Chondrocyte (in vitro differentiated cells): ENCODE measurements around the gene TAS1R3. TPM values are rescaled to one million over a fixed set of nuclear protein-coding genes. Genes with fewer than 3 reads are reported as not detected.

Experiments
- DNase-seq: peaks from one replicate; pipeline ENCODE4 v3.0.0; 2021; ENCODE audit warnings: mixed read lengths, low spot score
- H3K27ac Mint-ChIP-seq: one replicate; pipeline ENCODE4 v1.8.0; 2021; ENCODE audit warnings: mild to moderate bottlenecking, moderate library complexity, mixed read lengths; ENCODE audit not compliant: unreplicated experiment
- H3K27me3 Mint-ChIP-seq: 2 replicates; pipeline ENCODE4 v1.8.0; 2021; ENCODE audit warnings: low read depth, mixed read lengths
- H3K36me3 Mint-ChIP-seq: 2 replicates; pipeline ENCODE4 v1.8.0; 2021; ENCODE audit warnings: low read depth, mixed read lengths
- H3K4me1 Mint-ChIP-seq: 2 replicates; pipeline ENCODE4 v1.8.0; 2021; ENCODE audit warnings: low read depth, mild to moderate bottlenecking, mixed read lengths
- H3K4me3 Mint-ChIP-seq: one replicate; pipeline ENCODE4 v1.8.0; 2021; ENCODE audit warnings: mild to moderate bottlenecking, moderate library complexity, mixed read lengths; ENCODE audit not compliant: unreplicated experiment
- H3K9me3 Mint-ChIP-seq: 2 replicates; pipeline ENCODE4 v1.8.0; 2021; ENCODE audit warnings: low read depth, mixed read lengths
- CTCF ChIP-seq: fragments of 200-600 bp; sonication (generic); IDR thresholded peaks from 2 replicates; pipeline ENCODE4 v1.5.0; 2021; ENCODE audit warnings: antibody characterized with exemption, mild to moderate bottlenecking, moderate library complexity
- total RNA-seq: library from RNA; stranded (reverse); gene quantifications from 3 replicates; pipeline ENCODE4 v1.2.1, GENCODE V29; 2021

Gene TAS1R3
- total RNA-seq, 1 donor from 2014 or later: 0.37 TPM

DNA sequence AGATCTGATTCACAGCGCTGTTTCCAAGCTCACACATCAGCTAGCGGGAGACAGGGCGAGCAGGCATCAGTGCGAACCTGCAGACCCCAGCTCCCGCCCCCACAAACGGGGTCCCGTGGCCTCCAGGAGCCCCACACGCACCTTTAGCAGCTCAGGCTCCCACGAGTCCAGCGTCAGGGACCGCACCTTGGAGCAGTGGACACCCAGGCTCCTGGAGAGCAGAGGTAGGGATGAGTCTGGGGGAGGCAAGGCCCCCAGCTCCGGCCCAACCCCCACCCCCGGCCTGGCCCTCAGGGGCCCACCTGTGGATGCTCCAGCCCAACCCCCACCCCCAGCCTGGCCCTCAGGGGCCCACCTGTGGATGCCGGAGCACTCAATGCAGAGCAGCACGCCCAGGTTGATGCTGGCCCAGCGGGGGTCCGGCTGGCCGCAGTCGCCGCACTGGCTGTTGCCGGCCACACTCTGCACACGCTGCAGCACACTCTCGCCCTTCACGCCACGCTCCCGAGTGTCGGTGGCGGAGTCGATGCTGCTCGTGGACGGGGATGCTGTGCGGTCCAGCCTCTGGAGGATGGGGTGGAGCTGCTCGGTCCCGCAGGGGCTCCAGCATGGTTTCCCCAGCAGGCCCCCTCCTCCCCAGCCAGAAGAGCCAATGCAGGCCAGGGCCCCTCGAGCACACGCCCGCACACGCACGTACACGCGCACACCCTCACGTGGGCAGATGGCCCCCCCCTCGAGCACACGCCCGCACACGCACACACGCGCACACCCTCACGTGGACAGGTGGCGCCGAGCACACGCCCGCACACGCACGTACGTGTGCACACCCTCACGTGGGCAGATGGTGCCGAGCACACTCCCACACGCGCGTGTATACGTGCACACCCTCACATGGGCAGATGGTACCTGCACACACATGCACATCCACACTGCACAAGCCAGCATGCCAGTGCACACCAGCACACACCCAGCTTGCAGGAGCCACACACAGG, 34.7 kb upstream of the TAS1R3 start:
- Mint-ChIP-seq H3K27me3 (no peaks in the 10 kb centered on the region), H3K9me3 (no peaks in the 10 kb centered on the region), H3K36me3 (no peaks in the 10 kb centered on the region), H3K4me1 (no peaks in the 10 kb centered on the region), H3K27ac (no peak overlapping the region), H3K4me3 (no peak overlapping the region)
- no peak for TF ChIP-seq CTCF
- DNase-seq: no peak

DNA sequence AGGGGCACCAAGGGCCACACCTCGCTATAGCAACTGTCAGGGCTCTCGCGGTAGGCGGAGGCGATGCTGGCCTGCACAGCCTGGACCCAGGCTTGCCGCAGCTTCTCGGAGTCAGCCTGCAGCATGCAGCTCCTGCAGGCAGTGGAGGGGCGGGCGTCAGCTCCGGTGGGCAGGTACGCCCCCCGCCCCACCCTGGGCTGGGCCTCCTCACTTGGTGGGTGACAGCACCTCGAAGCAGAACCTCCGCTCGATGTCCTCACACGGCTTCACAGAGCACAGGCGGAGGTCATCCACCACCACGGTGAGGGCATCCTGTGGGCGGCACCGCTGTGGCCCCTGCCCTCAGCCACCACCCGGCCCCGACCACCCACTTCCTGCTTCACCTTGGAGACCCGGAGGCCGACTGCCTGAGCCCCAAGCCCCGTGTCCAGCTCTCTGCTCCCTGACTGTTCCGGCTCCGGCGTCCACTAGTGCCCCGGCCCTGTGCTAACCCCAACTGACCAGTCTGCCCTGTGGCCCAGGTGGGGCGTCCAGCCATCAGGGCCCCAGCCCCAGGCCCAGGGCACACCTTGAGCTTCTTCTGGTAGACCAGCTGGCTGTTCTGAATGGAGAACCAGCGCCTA, 33.2 kb upstream of the TAS1R3 start:
- Mint-ChIP-seq H3K27ac (no peak overlapping the region), H3K27me3 (no peaks in the 10 kb centered on the region), H3K4me3 (no peak overlapping the region), H3K4me1 (no peaks in the 10 kb centered on the region), H3K9me3 (no peaks in the 10 kb centered on the region), H3K36me3 (no peaks in the 10 kb centered on the region)
- no peak for TF ChIP-seq CTCF
- DNase-seq: no peak

GRCh38 chr1:1298861-1299685, 32.0 kb upstream of the TAS1R3 start:
- no peaks in the 10 kb centered on the region for H3K27me3 Mint-ChIP-seq
- H3K9me3 Mint-ChIP-seq: no peaks in the 10 kb centered on the region
- H3K4me1 Mint-ChIP-seq: no peaks in the 10 kb centered on the region
- no peak for DNase-seq
- TF ChIP-seq CTCF: no peak
- H3K27ac Mint-ChIP-seq: no peak overlapping the region
- no peaks in the 10 kb centered on the region for H3K36me3 Mint-ChIP-seq
- H3K4me3 Mint-ChIP-seq: no peak overlapping the region

GRCh38 chr1:1299686-1300351, 31.3 kb upstream of the TAS1R3 start:
- H3K9me3 Mint-ChIP-seq: no peaks in the 10 kb centered on the region
- peaks cover 6% of the 10 kb centered on the region for H3K4me1 Mint-ChIP-seq
- no peaks in the 10 kb centered on the region for H3K27me3 Mint-ChIP-seq
- no peak overlapping the region for H3K4me3 Mint-ChIP-seq
- no peak for DNase-seq
- H3K27ac Mint-ChIP-seq: no peak overlapping the region
- no peaks in the 10 kb centered on the region for H3K36me3 Mint-ChIP-seq
- TF ChIP-seq CTCF: peak; percentile 58
